Left lung (tissue), 10 donors: Measurements from ENCODE around the gene FAM169A. TPM values are rescaled to one million over a fixed set of nuclear protein-coding genes. Genes with fewer than 3 reads are reported as not detected.
"Not testable (repeated sequence)": the region's sequence is repeated elsewhere in the genome, so short reads cannot be mapped to it uniquely, and the experiment has no call there.

Experiments
- ATAC-seq: fragments of 200-7000 bp; cut with Tn5 transposase; one replicate; pipeline ENCODE4 v1.9.1; 2020; ENCODE audit warnings: moderate library complexity
- DNase-seq, 4 donors: peaks; one replicate each; pipeline ENCODE4 v3.0.0-alpha.2; 2013 to 2020
- H3K27ac ChIP-seq, 2 donors: fragments of 200-600 bp; sonication (generic) in 1 of 2; one replicate each; pipeline versions ENCODE4 v1.5.0 to v1.8.0; 2020 to 2021
- H3K27me3 ChIP-seq, 2 donors: fragments of 200-600 bp; sonication (generic) in 1 of 2; one replicate each; pipeline versions ENCODE4 v1.5.0 to v1.8.0; 2020 to 2021
- H3K36me3 ChIP-seq, 2 donors: fragments of 200-600 bp; sonication (generic) in 1 of 2; one replicate each; pipeline versions ENCODE4 v1.5.0 to v1.8.0; 2020 to 2021
- H3K4me1 ChIP-seq, 2 donors: fragments of 200-600 bp; one replicate each; pipeline ENCODE4 v1.8.0; 2021
- H3K4me3 ChIP-seq, 2 donors: fragments of 200-600 bp; sonication (generic) in 1 of 2; one replicate each; pipeline versions ENCODE4 v1.5.0 to v1.8.0; 2020 to 2021; ENCODE audit warnings: mild to moderate bottlenecking in 1 of 2
- H3K9me3 ChIP-seq, 2 donors: fragments of 200-600 bp; sonication (generic) in 1 of 2; one replicate each; pipeline versions ENCODE4 v1.5.0 to v1.8.0; 2020 to 2021
- CTCF ChIP-seq, 2 donors: fragments of 200-600 bp; sonication (generic) in 1 of 2; IDR thresholded peaks; one replicate each; pipeline versions ENCODE4 v1.5.0 to v1.8.0; 2021; ENCODE audit warnings: antibody characterized with exemption in 2 of 2
- intact Hi-C, 2 donors: fragments of 100-400 bp; cut with DNase I; formaldehyde crosslinking; loops; one replicate each; pipeline versions ENCODE4 v1.11.2 to v1.14.2; 2022
- polyA plus RNA-seq, 6 donors: library from polyadenylated mRNA; unstranded; fragments of 120-200 nt; gene quantifications; one replicate each; pipeline ENCODE4 v1.2.1, GENCODE V29; 2013; ENCODE audit not compliant: insufficient read length in 6 of 6
- total RNA-seq, 2 donors: library from RNA; stranded (reverse); fragmentation: NEBNext Ultra II Directional; extraction: Animal tissue kit (Norgen Biotek cat#: 25700); gene quantifications; one replicate each; pipeline ENCODE4 v1.2.1, GENCODE V29; 2021
- donor health status: DM: no; HTN: yes; CAD: no.
- donor health status: DM: no; HTN: no; CAD: no.

Gene FAM169A
- total and polyA plus RNA-seq, 8 donors, result 0.81 to 6.3 (median 5.5) TPM

DNA sequence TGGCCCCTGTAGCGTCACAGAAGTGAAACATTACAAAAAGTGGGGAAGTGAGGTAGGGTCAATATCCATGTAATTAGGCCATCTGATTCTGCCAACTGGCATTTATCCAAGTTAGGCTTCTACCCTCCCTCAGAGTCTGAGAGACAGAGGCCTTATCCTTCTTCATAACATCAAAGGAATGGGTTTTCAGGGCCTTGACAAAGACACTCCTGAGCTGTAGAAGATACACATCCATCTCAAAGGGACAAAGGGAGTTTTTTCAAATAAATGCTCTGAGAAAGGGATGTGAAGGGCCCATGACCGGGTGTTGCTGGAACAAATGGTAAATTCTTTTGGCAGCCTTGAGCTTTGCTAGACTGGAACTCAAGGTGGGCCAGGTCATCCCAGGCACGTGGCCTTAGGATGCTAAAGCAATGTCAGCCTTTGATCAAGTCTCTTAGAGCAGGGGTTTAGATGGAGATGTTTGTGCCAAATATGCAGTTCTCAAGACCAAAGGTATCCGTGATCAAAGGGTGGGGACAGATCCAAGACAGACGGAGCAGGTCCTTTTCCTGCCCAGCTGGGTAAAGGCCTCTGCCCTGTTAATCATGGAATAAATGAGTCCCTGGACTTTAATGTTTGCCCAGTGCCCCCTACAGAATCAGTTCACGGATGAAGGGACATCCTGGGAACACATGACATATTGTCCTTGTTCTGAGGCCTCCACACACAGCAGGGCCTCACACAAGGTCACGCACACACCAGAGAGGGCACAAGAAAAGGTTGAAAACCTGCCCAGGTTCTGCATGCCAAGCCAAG, 10.0 kb upstream of the FAM169A start:
- no peak for DNase-seq
- Histone ChIP-seq H3K9me3 (no peaks in the 10 kb centered on the region), H3K36me3 (no peaks in the 10 kb centered on the region), H3K27ac (no peak overlapping the region), H3K4me3 (no peak overlapping the region), H3K4me1 (no peaks in the 10 kb centered on the region), H3K27me3 (peaks cover 0 to 4% of the 10 kb centered on the region in 2 donors)
- TF ChIP-seq CTCF (IDR thresholded peaks at IDR 0.05), result no peak
- ATAC-seq, result no peak
- intact Hi-C loops, result no loop called here

- Histone ChIP-seq H3K9me3 (no peaks in the 10 kb centered on the region), H3K36me3 (no peaks in the 10 kb centered on the region), H3K4me1 (no peaks in the 10 kb centered on the region), H3K27me3 (peaks cover 0 to 15% of the 10 kb centered on the region in 2 donors), H3K4me3 (no peak overlapping the region), H3K27ac (no peak overlapping the region)
- ATAC-seq (no peak), DNase-seq (no peak)
- intact Hi-C loops, result no loop called here
- no peak for TF ChIP-seq CTCF (IDR thresholded peaks at IDR 0.05)
Measured at GRCh38 chr5:74873525-74874249, 7.5 kb upstream of the FAM169A start.

DNA sequence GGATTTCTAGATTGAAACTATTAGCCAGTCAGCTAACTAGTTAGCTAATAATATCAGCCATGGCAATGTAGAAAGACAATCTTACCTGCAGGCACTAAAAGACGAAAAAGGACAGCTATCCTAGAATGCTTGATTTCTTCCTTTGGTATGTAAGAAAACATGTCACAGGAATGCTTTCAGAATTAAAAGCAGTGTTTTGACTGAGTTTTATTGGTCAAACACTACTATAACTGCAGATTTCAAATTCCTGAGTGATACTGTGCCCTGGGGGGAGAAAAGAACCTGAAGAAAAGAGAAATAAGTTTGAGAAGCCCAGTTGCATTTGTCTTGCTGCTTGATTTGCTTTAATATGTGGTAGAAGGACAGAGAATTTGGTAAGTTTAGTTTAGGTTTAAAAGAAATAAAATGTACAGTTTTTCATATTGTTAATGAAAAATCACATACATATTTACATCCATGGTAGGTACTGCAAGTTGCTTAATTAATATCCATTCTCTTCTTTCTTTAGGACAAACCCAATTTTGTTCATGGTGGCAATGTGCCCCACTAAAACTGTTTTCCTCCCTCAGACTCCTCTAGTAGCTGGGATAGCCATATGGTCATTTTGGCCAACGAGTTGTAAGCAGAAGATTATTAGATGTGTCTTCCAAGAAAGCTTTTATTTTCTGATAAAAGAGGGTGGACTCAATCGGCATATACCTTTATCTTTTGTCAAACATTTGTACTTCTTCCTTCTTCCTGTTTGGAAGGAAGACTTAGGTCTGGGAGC, 4.3 kb upstream of the FAM169A start:
- intact Hi-C loops, result no loop called here

DNA sequence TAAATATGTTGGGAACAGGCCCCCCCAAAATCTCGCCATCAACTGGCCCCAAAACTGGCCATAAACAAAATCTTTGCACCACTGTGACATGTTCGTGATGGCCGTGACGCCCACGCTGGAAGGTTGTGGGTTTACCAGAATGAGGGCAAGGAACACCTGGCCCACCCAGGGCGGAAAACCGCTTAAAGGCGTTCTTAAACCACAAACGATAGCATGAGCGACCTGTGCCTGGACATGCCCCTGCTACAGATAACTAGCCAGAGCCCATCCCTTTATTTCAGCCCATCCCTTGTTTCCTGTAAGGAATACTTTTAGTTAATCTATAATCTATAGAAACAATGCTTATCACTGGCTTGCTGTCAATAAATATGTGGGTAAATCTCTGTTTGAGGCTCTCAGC, 3.2 kb upstream of the FAM169A start:
- H3K4me3 ChIP-seq, H3K36me3 ChIP-seq, DNase-seq, intact Hi-C loops, H3K27ac ChIP-seq, ATAC-seq, H3K9me3 ChIP-seq: not testable (repeated sequence)
- H3K27me3 ChIP-seq, result peaks cover 29 to 57% of the 10 kb centered on the region in 2 donors
- H3K4me1 ChIP-seq, result peaks cover 0 to 16% of the 10 kb centered on the region in 2 donors

More for the DNA sequence above, 4.3 kb upstream of the FAM169A start:
- Histone ChIP-seq H3K36me3 (no peaks in the 10 kb centered on the region), H3K27me3 (peaks cover 18 to 47% of the 10 kb centered on the region in 2 donors), H3K27ac (no peak overlapping the region), H3K4me1 (peaks cover 0 to 14% of the 10 kb centered on the region in 2 donors), H3K9me3 (no peaks in the 10 kb centered on the region), H3K4me3 (no peak overlapping the region)
- TF ChIP-seq CTCF (IDR thresholded peaks at IDR 0.05), result no peak
- DNase-seq (no peak), ATAC-seq (no peak)

- no peak for ATAC-seq
- peaks cover 30 to 75% of the 10 kb centered on the region in 2 donors for H3K27me3 ChIP-seq
- H3K4me1 ChIP-seq, result peaks cover 0 to 16% of the 10 kb centered on the region in 2 donors
- H3K4me3 ChIP-seq, result peak overlapping the region; percentile 40 to 48
- intact Hi-C loops, result no loop called here
- no peaks in the 10 kb centered on the region for H3K9me3 ChIP-seq
- H3K27ac ChIP-seq, result no peak overlapping the region
- no peak for TF ChIP-seq CTCF (IDR thresholded peaks at IDR 0.05)
- H3K36me3 ChIP-seq, result no peaks in the 10 kb centered on the region
- peak in 1 of 4 donors; percentile 12 for DNase-seq
Measured at GRCh38 chr5:74866596-74867162, 492 bp upstream of the FAM169A start.
